ENCODE measurements around the gene CFAP58. TPM values are rescaled to one million over a fixed set of nuclear protein-coding genes. Genes with fewer than 3 reads are reported as not detected.

The CFAP58 gene
- total RNA-seq, 1 donor from 2014 or later = 1.1 TPM

DNA sequence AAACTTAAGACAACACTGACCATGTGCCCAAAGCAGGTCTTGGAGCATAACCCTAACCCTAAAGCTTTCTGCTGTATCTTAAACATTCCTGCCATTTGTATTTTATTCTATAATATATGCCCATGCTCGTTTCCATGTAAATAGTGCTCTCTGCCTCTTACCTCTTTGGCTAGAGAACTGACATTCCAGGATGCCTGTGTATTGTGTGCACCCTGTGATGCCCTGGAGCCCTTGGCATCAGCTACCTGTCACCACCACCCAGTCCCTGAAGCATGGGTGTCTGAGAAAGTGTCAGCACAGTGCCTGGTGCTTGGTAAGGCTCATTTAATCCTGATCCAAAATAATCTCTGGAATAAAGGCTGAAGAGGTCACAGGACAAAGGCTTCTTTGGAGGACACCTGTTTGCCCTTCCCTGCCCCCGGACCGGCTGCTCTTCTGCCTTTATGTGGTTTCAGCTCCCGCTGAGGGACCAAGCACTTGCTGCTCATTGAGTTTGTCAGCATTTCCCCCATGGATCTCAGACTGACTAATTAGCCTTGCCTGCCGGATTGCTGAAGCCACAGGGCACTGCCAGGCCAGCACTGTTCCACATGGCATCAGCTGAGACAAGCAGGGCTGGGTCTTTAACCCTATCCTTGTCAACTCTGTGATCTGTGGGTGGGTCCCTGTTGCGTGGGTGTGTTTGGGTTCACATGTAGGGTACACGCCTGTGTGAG lies 148.4 kb downstream of the CFAP58 start:
- no peaks in the 10 kb centered on the region for H3K4me1 ChIP-seq
- H3K27me3 ChIP-seq (ENCODE audit: low read depth) = peaks cover 4% of the 10 kb centered on the region
- TF ChIP-seq, protein P1, sequence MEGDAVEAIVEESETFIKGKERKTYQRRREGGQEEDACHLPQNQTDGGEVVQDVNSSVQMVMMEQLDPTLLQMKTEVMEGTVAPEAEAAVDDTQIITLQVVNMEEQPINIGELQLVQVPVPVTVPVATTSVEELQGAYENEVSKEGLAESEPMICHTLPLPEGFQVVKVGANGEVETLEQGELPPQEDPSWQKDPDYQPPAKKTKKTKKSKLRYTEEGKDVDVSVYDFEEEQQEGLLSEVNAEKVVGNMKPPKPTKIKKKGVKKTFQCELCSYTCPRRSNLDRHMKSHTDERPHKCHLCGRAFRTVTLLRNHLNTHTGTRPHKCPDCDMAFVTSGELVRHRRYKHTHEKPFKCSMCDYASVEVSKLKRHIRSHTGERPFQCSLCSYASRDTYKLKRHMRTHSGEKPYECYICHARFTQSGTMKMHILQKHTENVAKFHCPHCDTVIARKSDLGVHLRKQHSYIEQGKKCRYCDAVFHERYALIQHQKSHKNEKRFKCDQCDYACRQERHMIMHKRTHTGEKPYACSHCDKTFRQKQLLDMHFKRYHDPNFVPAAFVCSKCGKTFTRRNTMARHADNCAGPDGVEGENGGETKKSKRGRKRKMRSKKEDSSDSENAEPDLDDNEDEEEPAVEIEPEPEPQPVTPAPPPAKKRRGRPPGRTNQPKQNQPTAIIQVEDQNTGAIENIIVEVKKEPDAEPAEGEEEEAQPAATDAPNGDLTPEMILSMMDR (IDR thresholded peaks at IDR 0.05) = no peak
- no peak overlapping the region for H3K4me3 ChIP-seq
- no peaks in the 10 kb centered on the region for H3K36me3 ChIP-seq
- DNase-seq (no peak), ATAC-seq (no peak)
- H3K9me3 ChIP-seq = no peaks in the 10 kb centered on the region
- intact Hi-C loops (cut with DNase I) = no loop called here
- H3K27ac ChIP-seq = no peak overlapping the region

DNA sequence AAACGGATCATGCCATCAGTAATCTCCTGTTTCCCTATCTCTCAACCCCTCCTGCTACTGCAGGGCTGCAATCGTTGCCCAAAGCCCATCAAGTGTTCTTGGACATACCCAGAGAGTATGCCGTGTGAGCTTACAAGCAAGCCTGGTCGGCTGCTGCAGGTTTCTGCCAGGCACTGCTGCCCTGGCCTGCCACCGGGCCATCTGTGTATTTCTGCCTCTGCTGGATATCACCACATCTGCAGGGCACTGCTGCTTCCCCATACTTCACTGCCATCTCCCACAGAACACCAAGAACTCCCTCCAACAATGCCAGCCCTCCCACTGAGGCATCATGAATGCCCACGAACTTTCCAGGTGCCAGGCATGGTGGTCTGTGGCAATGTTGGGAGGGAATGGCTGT lies 149.3 kb downstream of the CFAP58 start:
- intact Hi-C loops (cut with DNase I) = no loop called here

More for the DNA sequence above, 149.3 kb downstream of the CFAP58 start:
- no peak for ATAC-seq
- peaks cover 9% of the 10 kb centered on the region for H3K27me3 ChIP-seq (ENCODE audit: low read depth)
- no peak overlapping the region for H3K4me3 ChIP-seq
- H3K36me3 ChIP-seq = no peaks in the 10 kb centered on the region
- TF ChIP-seq, protein P1 (IDR thresholded peaks at IDR 0.05) = no peak
- DNase-seq = no peak
- H3K4me1 ChIP-seq = no peaks in the 10 kb centered on the region
- H3K9me3 ChIP-seq = no peaks in the 10 kb centered on the region
- no peak overlapping the region for H3K27ac ChIP-seq

Other genes starting within 250 kb of the CFAP58 start
- 7.4 TPM for gene SFR1, start 231.7 kb upstream of the CFAP58 start, total RNA-seq
- gene CFAP43, start 121.5 kb upstream of the CFAP58 start, total RNA-seq = 12.9 TPM
- gene GSTO1, start 98.9 kb upstream of the CFAP58 start, total RNA-seq = 133 TPM
- 7.8 TPM for gene GSTO2, start 84.6 kb upstream of the CFAP58 start, total RNA-seq
- 37.0 TPM for gene ITPRIP, start 15.4 kb upstream of the CFAP58 start, total RNA-seq

All from lower lobe of right lung (tissue), 2 donors.